Fibroblast of skin of back (primary cell): ENCODE measurements around the gene ATOX1.

Source experiments
- DNase-seq: peaks from one replicate; pipeline ENCODE4 v3.0.0-alpha.2; 2013

ATOX1 gene

GRCh38 chr5:151770383-151771258 is 12.2 kb upstream of the ATOX1 start:
- DNase-seq = peak; percentile 85

GRCh38 chr5:151766975-151767374 is 8.5 kb upstream of the ATOX1 start:
- no peak for DNase-seq

- DNase-seq = no peak
These were observed 6.4 kb upstream of the ATOX1 start for GRCh38 chr5:151764801-151765200.

GRCh38 chr5:151758141-151758429 is 346 bp downstream of the ATOX1 start:
- DNase-seq = peak; percentile 16

GRCh38 chr5:151757233-151758140 is 944 bp downstream of the ATOX1 start:
- peak; percentile 16 for DNase-seq

GRCh38 chr5:151755383-151755782 is 3.0 kb downstream of the ATOX1 start:
- DNase-seq = no peak

GRCh38 chr5:151751593-151751992 is 6.8 kb downstream of the ATOX1 start:
- DNase-seq = no peak

- DNase-seq = peak; percentile 50
These were observed 7.3 kb downstream of the ATOX1 start for GRCh38 chr5:151751091-151751490.

GRCh38 chr5:151750121-151750520 is 8.3 kb downstream of the ATOX1 start:
- DNase-seq = no peak

GRCh38 chr5:151745071-151745705 is 13.2 kb downstream of the ATOX1 start:
- DNase-seq = peak; percentile 95

- DNase-seq = peak; percentile 24
These were observed 14.9 kb downstream of the ATOX1 start for GRCh38 chr5:151743530-151743929.

GRCh38 chr5:151742870-151743294 is 15.5 kb downstream of the ATOX1 start:
- DNase-seq = peak; percentile 75

GRCh38 chr5:151741678-151742423 is 16.6 kb downstream of the ATOX1 start:
- peak; percentile 93 for DNase-seq

GRCh38 chr5:151740958-151741373 is 17.5 kb downstream of the ATOX1 start:
- DNase-seq = peak; percentile 91

GRCh38 chr5:151740336-151740942 is 18.0 kb downstream of the ATOX1 start:
- DNase-seq = peak; percentile 96

- DNase-seq = peak; percentile 99
These were observed 18.5 kb downstream of the ATOX1 start for GRCh38 chr5:151739939-151740335.

- DNase-seq = peak; percentile 26
These were observed 19.0 kb downstream of the ATOX1 start for GRCh38 chr5:151739395-151739794.

- peak; percentile 35 for DNase-seq
These were observed 20.1 kb downstream of the ATOX1 start for GRCh38 chr5:151738125-151738848.

- no peak for DNase-seq
These were observed 21.0 kb downstream of the ATOX1 start for GRCh38 chr5:151737431-151737830.

GRCh38 chr5:151735646-151736045 is 22.8 kb downstream of the ATOX1 start:
- no peak for DNase-seq

GRCh38 chr5:151734064-151734408 is 24.4 kb downstream of the ATOX1 start:
- no peak for DNase-seq
